Prostate gland (tissue), 2 donors: ENCODE measurements around the gene ASGR1. TPM values are rescaled to one million over a fixed set of nuclear protein-coding genes. Genes with fewer than 3 reads are reported as not detected.
"Not testable (repeated sequence)": the region's sequence is repeated elsewhere in the genome, so short reads cannot be mapped to it uniquely, and the experiment has no call there.

Experiments
- DNase-seq: peaks from one replicate; pipeline ENCODE4 v3.0.0-alpha.2; 2019; ENCODE audit warnings: low spot score
- H3K27ac ChIP-seq, 2 donors: fragments of 200-600 bp; sonication (generic); 2 replicates each; pipeline ENCODE4 v1.5.1; 2017 to 2019
- H3K27me3 ChIP-seq: fragments of 200-600 bp; sonication (generic); replicated peaks from 2 replicates; pipeline ENCODE4 v1.5.1; 2019; ENCODE audit not compliant: insufficient read depth
- H3K36me3 ChIP-seq, 2 donors: fragments of 200-600 bp; sonication (generic); 1 replicate in 1 of 2; 2 replicates in 1 of 2; pipeline versions ENCODE4 v1.5.1 to v1.8.1; 2017 to 2019
- H3K4me1 ChIP-seq: fragments of 200-600 bp; sonication (generic); replicated peaks from 2 replicates; pipeline ENCODE4 v1.5.1; 2019
- H3K4me3 ChIP-seq, 2 donors: fragments of 200-600 bp; sonication (generic); 2 replicates each; pipeline ENCODE4 v1.5.1; 2017 to 2019
- H3K9me3 ChIP-seq: fragments of 200-600 bp; sonication (generic); 2 replicates; pipeline ENCODE4 v1.5.1; 2017
- CTCF ChIP-seq, 4 experiments: fragments of 200-600 bp in 2 of 4; fragments of 450-650 bp in 2 of 4; sonication (generic) in 2 of 4; IDR thresholded peaks; 1 replicate in 3 of 4; 2 replicates in 1 of 4; pipeline ENCODE4 v1.5.1; 2016 to 2019; ENCODE audit warnings: antibody characterized with exemption in 4 of 4, mild to moderate bottlenecking in 2 of 4, moderate library complexity in 2 of 4
- POLR2A ChIP-seq: fragments of 450-650 bp; IDR thresholded peaks from one replicate; pipeline ENCODE4 v1.6.1; 2016; ENCODE audit warnings: antibody characterized with exemption, mild to moderate bottlenecking
- POLR2AphosphoS5 ChIP-seq: sonication (generic); formaldehyde crosslinking; IDR thresholded peaks from one replicate; pipeline ENCODE4 v1.6.1; 2017; ENCODE audit warnings: antibody characterized with exemption
- WGBS: methylation state at CpG from one replicate; pipeline ENCODE4 v1.1.5; 2018; 5-methylcytosine and 5-hydroxymethylcytosine counted together
- intact Hi-C: fragments of 100-400 bp; cut with DNase I; formaldehyde crosslinking; loops from one replicate; pipeline ENCODE4 v1.14.2; 2022
- total RNA-seq, 2 donors: library from RNA; depleted of rRNA; stranded (reverse); fragments of >200 nt; gene quantifications; one replicate each; pipeline ENCODE4 v1.1.0, GENCODE V29; 2016

The ASGR1 gene
- total RNA-seq, 2 donors from 2014 or later: 0.50 to 9.4 TPM

- DNase-seq, intact Hi-C loops, H3K27me3 ChIP-seq, H3K4me3 ChIP-seq, H3K9me3 ChIP-seq, H3K27ac ChIP-seq, H3K36me3 ChIP-seq, H3K4me1 ChIP-seq: not testable (repeated sequence)
- 93% methylated on average over 10 of the region's 10 CpGs for WGBS
Measured at GRCh38 chr17:7168841-7169564, 10.2 kb downstream of the ASGR1 start.

GRCh38 chr17:7167832-7168231 is 11.3 kb downstream of the ASGR1 start:
- H3K36me3 ChIP-seq: no peaks in the 10 kb centered on the region
- H3K4me3 ChIP-seq: no peak overlapping the region
- no peak for DNase-seq
- H3K27ac ChIP-seq: no peak overlapping the region
- intact Hi-C loops: no loop called here
- H3K9me3 ChIP-seq: no peaks in the 10 kb centered on the region
- TF ChIP-seq POLR2AphosphoS5 (no peak), POLR2A (no peak), CTCF (IDR thresholded peaks at IDR 0.05) (no peak)
- 67% methylated on average over 4 of the region's 4 CpGs for WGBS
- H3K4me1 ChIP-seq: no peaks in the 10 kb centered on the region
- H3K27me3 ChIP-seq: no peaks in the 10 kb centered on the region

- Histone ChIP-seq H3K4me3 (no peak overlapping the region), H3K27ac (no peak overlapping the region), H3K27me3 (no peaks in the 10 kb centered on the region), H3K36me3 (no peaks in the 10 kb centered on the region), H3K9me3 (no peaks in the 10 kb centered on the region), H3K4me1 (no peaks in the 10 kb centered on the region)
- intact Hi-C loops: no loop called here
- DNase-seq: no peak
- TF ChIP-seq POLR2A (no peak), CTCF (IDR thresholded peaks at IDR 0.05) (no peak), POLR2AphosphoS5 (no peak)
- WGBS: 90% methylated on average over 7 of the region's 7 CpGs
Measured at GRCh38 chr17:7166873-7167272, 12.3 kb downstream of the ASGR1 start.

- H3K9me3 ChIP-seq, DNase-seq, H3K36me3 ChIP-seq, H3K4me1 ChIP-seq, H3K4me3 ChIP-seq, H3K27me3 ChIP-seq, intact Hi-C loops, H3K27ac ChIP-seq: not testable (repeated sequence)
- WGBS: 35% methylated on average over 10 of the region's 10 CpGs
Measured at GRCh38 chr17:7159571-7159970, 19.6 kb downstream of the ASGR1 start.

GRCh38 chr17:7158424-7158823 is 20.7 kb downstream of the ASGR1 start:
- H3K4me1 ChIP-seq, H3K36me3 ChIP-seq, intact Hi-C loops, DNase-seq, H3K27ac ChIP-seq, H3K9me3 ChIP-seq, H3K27me3 ChIP-seq, H3K4me3 ChIP-seq: not testable (repeated sequence)
- WGBS: 94% methylated on average over 10 of the region's 10 CpGs

GRCh38 chr17:7156342-7156940 is 22.7 kb downstream of the ASGR1 start:
- Histone ChIP-seq H3K4me3 (no peak overlapping the region), H3K36me3 (no peaks in the 10 kb centered on the region), H3K27ac (no peak overlapping the region), H3K4me1 (no peaks in the 10 kb centered on the region), H3K27me3 (no peaks in the 10 kb centered on the region), H3K9me3 (no peaks in the 10 kb centered on the region)
- intact Hi-C loops: no loop called here
- 81% methylated on average over 10 of the region's 10 CpGs for WGBS
- TF ChIP-seq POLR2A (no peak), CTCF (IDR thresholded peaks at IDR 0.05) (no peak), POLR2AphosphoS5 (no peak)
- no peak for DNase-seq
